Ishikawa (cell line): ENCODE data around the gene CLDN4.
A peak's percentile ranks its signal among the peaks of the same experiment; 100 is the strongest.

Source experiments
- CEBPB ChIP-seq: IDR thresholded peaks from 2 replicates; pipeline ENCODE4 v1.6.1; 2012
- CREB1 ChIP-seq: IDR thresholded peaks from 2 replicates; pipeline ENCODE4 v1.6.1; 2012; ENCODE audit warnings: low read depth
- EGR1 ChIP-seq: IDR thresholded peaks from 2 replicates; pipeline ENCODE4 v1.6.1; 2012
- EP300 ChIP-seq: IDR thresholded peaks from 2 replicates; pipeline ENCODE4 v1.6.1; 2012; ENCODE audit warnings: borderline replicate concordance
- FOXM1 ChIP-seq: IDR thresholded peaks from 2 replicates; pipeline ENCODE4 v1.6.1; 2012; ENCODE audit warnings: low read depth, borderline replicate concordance
- NFIC ChIP-seq: IDR thresholded peaks from 2 replicates; pipeline ENCODE4 v1.6.1; 2012
- RAD21 ChIP-seq: IDR thresholded peaks from 2 replicates; pipeline ENCODE4 v1.6.1; 2012; ENCODE audit warnings: low read depth
- TAF1 ChIP-seq: IDR thresholded peaks from 2 replicates; pipeline ENCODE4 v1.6.1; 2012; ENCODE audit warnings: low read depth, mild to moderate bottlenecking
- TCF12 ChIP-seq: IDR thresholded peaks from 2 replicates; pipeline ENCODE4 v1.6.1; 2012; ENCODE audit warnings: low read depth
- TEAD4 ChIP-seq: IDR thresholded peaks from 2 replicates; pipeline ENCODE4 v1.6.1; 2012
- TF ChIP-seq, protein P1 (sequence below): IDR thresholded peaks from 2 replicates; pipeline ENCODE4 v1.6.1; 2012
- TF ChIP-seq, protein P2 (sequence below): IDR thresholded peaks from 2 replicates; pipeline ENCODE4 v1.6.1; 2012
- TF ChIP-seq, protein P3 (sequence below): IDR thresholded peaks from 2 replicates; pipeline ENCODE4 v1.6.1; 2012; ENCODE audit warnings: low read depth, mild to moderate bottlenecking

Gene CLDN4

DNA sequence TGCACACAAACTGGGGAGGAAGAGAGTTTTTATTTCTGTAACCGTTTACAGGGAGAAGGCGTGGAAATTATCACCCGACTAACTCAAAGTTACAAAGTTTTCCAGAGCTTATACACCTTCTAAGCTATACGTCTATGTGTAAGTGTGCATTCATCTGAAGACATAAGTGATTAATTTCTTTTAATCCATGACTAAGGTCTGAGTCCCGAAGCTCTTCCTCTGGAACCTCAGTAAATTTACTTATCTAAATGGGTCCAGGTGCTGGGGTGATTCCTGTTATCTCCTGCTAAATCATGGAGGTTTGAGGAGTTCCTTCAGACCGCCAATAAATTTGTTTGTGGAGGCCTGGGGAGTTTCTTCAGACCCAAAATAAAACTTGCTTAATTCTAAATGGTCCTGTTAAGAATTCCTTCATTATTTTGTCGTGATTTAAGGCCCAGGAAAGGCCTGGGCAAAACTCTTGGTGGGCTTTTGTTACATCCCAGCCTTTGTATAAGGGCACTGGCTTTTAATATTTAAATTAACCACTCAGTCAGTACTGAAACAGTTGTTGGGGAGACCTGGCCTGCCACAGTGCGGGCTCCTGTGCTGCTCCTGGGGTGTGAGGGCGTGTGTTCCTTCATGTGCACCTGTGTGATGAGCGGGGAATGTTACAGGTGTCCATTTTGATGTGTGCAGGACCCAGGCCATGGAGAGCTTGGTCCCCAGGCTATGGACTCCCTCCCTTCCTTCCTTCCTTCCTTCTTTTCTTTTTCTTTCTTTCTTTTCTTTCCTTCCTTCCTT lies 17.3 kb downstream of the CLDN4 start:
- TF ChIP-seq CEBPB (no peak), TEAD4 (no peak), TCF12 (no peak), FOXM1 (no peak)
- TF ChIP-seq, protein P1, sequence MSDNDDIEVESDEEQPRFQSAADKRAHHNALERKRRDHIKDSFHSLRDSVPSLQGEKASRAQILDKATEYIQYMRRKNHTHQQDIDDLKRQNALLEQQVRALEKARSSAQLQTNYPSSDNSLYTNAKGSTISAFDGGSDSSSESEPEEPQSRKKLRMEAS, result no peak
- TF ChIP-seq, protein P2, sequence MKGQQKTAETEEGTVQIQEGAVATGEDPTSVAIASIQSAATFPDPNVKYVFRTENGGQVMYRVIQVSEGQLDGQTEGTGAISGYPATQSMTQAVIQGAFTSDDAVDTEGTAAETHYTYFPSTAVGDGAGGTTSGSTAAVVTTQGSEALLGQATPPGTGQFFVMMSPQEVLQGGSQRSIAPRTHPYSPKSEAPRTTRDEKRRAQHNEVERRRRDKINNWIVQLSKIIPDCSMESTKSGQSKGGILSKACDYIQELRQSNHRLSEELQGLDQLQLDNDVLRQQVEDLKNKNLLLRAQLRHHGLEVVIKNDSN, result no peak

DNA sequence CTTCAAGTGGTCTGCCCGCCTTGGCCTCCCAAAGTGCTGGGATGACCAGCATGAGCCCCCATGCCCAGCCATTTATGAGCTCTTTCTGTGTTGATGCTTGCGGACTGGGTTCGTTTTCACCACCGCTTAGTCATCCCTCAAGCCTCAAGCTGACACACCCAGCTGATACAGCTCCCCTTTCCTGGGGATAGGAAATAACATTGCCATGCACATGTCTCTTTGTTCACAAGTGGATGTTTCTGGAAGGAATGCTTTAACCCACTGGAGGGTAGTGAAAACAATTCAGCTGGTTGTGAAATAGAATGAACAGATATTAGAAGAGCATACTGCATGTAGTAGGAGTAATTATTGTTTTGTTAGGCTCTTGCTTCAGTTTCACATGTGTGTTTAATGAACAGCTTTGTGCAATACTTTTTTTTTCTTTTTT lies 20.0 kb downstream of the CLDN4 start:
- TF ChIP-seq CREB1, result no peak
- TF ChIP-seq TEAD4, result peak; percentile 27; the same call in 1 of the 2 replicates
- TF ChIP-seq TAF1, result no peak
- TF ChIP-seq RAD21, result no peak
- TF ChIP-seq EGR1, result no peak
- TF ChIP-seq CEBPB, result peak; percentile 34; the same call in 1 of the 2 replicates
- TF ChIP-seq, protein P1, result peak; percentile 77; the same call in 1 of the 2 replicates
- peak; percentile 56 for TF ChIP-seq EP300

DNA sequence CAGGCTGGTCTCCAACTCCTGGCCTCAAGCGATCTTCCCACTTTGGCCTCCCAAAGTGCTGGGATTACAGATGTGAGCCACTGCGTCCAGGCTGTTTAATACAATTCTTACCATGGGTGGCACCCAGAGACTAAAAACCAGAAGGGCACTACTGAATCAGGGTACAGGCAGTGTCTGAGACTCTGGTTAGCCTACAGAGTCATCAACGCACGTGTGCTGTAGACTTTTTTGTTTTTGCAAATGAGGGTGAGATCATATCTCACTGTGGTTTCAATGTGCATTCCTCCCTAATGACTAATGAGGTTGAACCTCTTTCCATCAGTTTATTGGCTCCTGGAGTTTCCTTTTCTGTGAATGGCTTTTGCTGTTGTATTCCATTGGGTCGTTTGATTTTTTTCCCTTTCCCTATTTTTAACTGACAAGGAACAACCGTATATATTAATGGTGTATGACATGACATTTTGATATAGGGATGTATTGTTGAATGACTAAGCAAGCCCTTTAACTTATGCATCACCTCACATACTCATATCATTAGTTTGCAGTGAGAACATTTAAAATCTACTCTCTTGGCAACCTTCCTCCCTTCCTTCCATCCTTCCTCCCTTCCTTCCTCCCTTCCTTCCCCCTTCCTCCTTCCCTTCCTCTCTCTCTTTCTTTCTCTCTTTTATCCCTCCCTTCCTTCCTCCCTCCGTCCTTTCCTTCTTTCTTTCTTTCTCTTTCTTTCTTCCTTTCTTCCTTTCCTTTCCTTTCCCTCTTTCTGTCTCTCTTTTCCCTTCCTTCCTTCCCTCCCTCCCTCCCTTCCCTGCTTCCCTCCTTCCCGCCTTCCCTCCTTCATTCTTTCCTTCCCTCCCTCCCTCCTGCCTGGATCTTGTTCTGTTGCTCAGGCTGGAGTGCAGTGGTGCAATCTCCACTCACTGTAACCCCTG lies 20.9 kb downstream of the CLDN4 start:
- TF ChIP-seq RAD21 (peak; percentile 32; the same call in 1 of the 2 replicates), EP300 (peak; percentile 87), CREB1 (0 out of 2 replicates have a peak, but pooled peaks have one; percentile 32), NFIC (peak; percentile 62), TEAD4 (peak; percentile 92), TAF1 (no peak), FOXM1 (peak; percentile 94), CEBPB (peak; percentile 30; the same call in 1 of the 2 replicates), EGR1 (no peak), TCF12 (peak; percentile 81)
- TF ChIP-seq, protein P1, result peak; percentile 93
- TF ChIP-seq, protein P3, sequence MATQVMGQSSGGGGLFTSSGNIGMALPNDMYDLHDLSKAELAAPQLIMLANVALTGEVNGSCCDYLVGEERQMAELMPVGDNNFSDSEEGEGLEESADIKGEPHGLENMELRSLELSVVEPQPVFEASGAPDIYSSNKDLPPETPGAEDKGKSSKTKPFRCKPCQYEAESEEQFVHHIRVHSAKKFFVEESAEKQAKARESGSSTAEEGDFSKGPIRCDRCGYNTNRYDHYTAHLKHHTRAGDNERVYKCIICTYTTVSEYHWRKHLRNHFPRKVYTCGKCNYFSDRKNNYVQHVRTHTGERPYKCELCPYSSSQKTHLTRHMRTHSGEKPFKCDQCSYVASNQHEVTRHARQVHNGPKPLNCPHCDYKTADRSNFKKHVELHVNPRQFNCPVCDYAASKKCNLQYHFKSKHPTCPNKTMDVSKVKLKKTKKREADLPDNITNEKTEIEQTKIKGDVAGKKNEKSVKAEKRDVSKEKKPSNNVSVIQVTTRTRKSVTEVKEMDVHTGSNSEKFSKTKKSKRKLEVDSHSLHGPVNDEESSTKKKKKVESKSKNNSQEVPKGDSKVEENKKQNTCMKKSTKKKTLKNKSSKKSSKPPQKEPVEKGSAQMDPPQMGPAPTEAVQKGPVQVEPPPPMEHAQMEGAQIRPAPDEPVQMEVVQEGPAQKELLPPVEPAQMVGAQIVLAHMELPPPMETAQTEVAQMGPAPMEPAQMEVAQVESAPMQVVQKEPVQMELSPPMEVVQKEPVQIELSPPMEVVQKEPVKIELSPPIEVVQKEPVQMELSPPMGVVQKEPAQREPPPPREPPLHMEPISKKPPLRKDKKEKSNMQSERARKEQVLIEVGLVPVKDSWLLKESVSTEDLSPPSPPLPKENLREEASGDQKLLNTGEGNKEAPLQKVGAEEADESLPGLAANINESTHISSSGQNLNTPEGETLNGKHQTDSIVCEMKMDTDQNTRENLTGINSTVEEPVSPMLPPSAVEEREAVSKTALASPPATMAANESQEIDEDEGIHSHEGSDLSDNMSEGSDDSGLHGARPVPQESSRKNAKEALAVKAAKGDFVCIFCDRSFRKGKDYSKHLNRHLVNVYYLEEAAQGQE, result no peak
- TF ChIP-seq, protein P2, result peak; percentile 61; the same call in 1 of the 2 replicates

DNA sequence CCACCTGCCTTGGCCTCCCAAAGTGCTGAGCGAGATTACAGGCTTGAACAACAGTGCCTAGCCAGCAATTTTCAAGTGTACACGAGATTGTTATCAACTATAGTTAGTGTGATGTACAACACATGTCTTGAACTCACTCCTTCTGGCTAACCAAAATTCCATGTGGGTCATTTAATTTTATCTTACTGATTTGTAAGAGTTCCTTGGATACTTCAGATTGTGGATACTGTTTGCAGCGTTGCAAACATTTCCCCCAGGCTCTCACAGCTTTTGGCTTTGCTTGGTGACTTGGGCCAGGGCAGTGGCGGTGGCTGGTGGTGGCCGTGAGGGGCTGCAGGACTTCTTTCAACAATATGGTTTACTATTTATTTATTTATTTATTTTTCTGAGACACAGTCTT lies 21.7 kb downstream of the CLDN4 start:
- TF ChIP-seq EP300, result no peak
- no peak for TF ChIP-seq CEBPB
- TF ChIP-seq EGR1, result no peak
- no peak for TF ChIP-seq CREB1
- TF ChIP-seq TEAD4, result no peak
- TF ChIP-seq FOXM1, result no peak
- TF ChIP-seq, protein P3, result no peak
- TF ChIP-seq, protein P1, result no peak
- TF ChIP-seq TCF12, result no peak
- no peak for TF ChIP-seq NFIC

DNA sequence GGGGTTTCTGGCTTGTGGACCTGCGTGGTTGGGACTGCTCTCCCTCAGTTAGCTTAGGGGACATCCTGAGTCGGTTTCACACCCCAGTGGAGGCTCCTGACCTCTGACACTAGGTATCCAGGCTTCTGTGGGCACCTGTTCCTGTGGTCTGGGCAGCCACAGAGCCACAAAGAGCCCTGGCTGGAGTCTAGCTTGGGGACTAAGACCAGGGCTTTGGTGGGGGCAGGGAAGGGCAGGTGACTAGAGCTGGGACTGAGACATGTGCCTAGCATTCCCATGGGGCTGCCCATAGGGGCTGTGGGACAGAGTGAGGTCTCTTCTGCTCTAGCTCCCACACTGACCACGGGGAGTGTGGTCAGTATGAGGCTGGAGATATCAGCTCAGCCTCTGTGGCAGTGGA lies 26.1 kb downstream of the CLDN4 start:
- TF ChIP-seq, protein P3, result no peak
- TF ChIP-seq CEBPB, result no peak
- no peak for TF ChIP-seq CREB1
- no peak for TF ChIP-seq NFIC
- no peak for TF ChIP-seq EP300
- no peak for TF ChIP-seq RAD21
- TF ChIP-seq TAF1, result no peak
- TF ChIP-seq, protein P2, result no peak
- TF ChIP-seq TEAD4, result no peak
- TF ChIP-seq, protein P1, result no peak
- no peak for TF ChIP-seq FOXM1
- TF ChIP-seq EGR1, result no peak
